ENCODE results near the gene RAB7A. TPM values are rescaled to one million over a fixed set of nuclear protein-coding genes. Genes with fewer than 3 reads are reported as not detected.
A peak's percentile ranks its signal among the peaks of the same experiment; 100 is the strongest.

Gene RAB7A
- total RNA-seq, 4 donors from 2014 or later = 70.7 to 109 (median 92.3) TPM

- TF ChIP-seq CTCF (IDR thresholded peaks at IDR 0.05) (no peak), POLR2A (IDR thresholded peaks at IDR 0.05) (no peak)
- H3K36me3 ChIP-seq = no peaks in the 10 kb centered on the region
- peaks cover 0 to 30% (median 18%) of the 10 kb centered on the region in 3 donors for H3K9me3 ChIP-seq
- DNase-seq = no peak
- intact Hi-C loops (cut with DNase I) = no loop called here
- H3K4me1 ChIP-seq = peaks cover 0 to 6% (median 0%) of the 10 kb centered on the region in 3 donors
- H3K4me3 ChIP-seq = no peak overlapping the region
- 38 to 69% methylated on average over 2 to 4 of the region's 4 CpGs for WGBS, 2 donors
- no peak overlapping the region for H3K27ac ChIP-seq
- H3K27me3 ChIP-seq = no peaks in the 10 kb centered on the region
Measured at GRCh38 chr3:128851601-128852000, 125.6 kb downstream of the RAB7A start.

GRCh38 chr3:128853826-128854225, 127.8 kb downstream of the RAB7A start:
- Histone ChIP-seq H3K9me3 (peaks cover 0 to 43% (median 27%) of the 10 kb centered on the region in 3 donors), H3K27ac (peak overlapping the region in 1 of 4 donors; percentile 23), H3K36me3 (no peaks in the 10 kb centered on the region), H3K4me1 (peaks cover 0 to 6% (median 0%) of the 10 kb centered on the region in 3 donors), H3K27me3 (no peaks in the 10 kb centered on the region), H3K4me3 (no peak overlapping the region)
- intact Hi-C loops (cut with DNase I) = no loop called here
- no peak for DNase-seq
- WGBS, 2 donors = no CpG with 5 or more reads among the region's 5 CpGs
- TF ChIP-seq CTCF (IDR thresholded peaks at IDR 0.05) (no peak), POLR2A (IDR thresholded peaks at IDR 0.05) (no peak)

- Histone ChIP-seq H3K9me3 (peaks cover 0 to 49% (median 34%) of the 10 kb centered on the region in 3 donors), H3K27ac (peak overlapping the region in 1 of 4 donors; percentile 23)
- no peak for DNase-seq
Measured at GRCh38 chr3:128854475-128854874, 128.5 kb downstream of the RAB7A start.

GRCh38 chr3:128855569-128855968, 129.6 kb downstream of the RAB7A start:
- 48 to 66% methylated on average over 3 to 4 of the region's 4 CpGs for WGBS, 2 donors
- TF ChIP-seq POLR2A (IDR thresholded peaks at IDR 0.05) = no peak
- TF ChIP-seq CTCF (IDR thresholded peaks at IDR 0.05) = no peak
- no peaks in the 10 kb centered on the region for H3K4me1 ChIP-seq
- intact Hi-C loops (cut with DNase I) = no loop called here
- no peak for DNase-seq
- H3K27me3 ChIP-seq = no peaks in the 10 kb centered on the region
- no peaks in the 10 kb centered on the region for H3K36me3 ChIP-seq
- H3K27ac ChIP-seq = no peak overlapping the region
- no peak overlapping the region for H3K4me3 ChIP-seq
- peaks cover 0 to 60% (median 45%) of the 10 kb centered on the region in 3 donors for H3K9me3 ChIP-seq

More at GRCh38 chr3:128854475-128854874, 128.5 kb downstream of the RAB7A start:
- H3K27me3 ChIP-seq = no peaks in the 10 kb centered on the region
- WGBS, 2 donors = 66 to 85% methylated on average over 3 of the region's 3 CpGs
- H3K4me3 ChIP-seq = no peak overlapping the region
- H3K36me3 ChIP-seq = no peaks in the 10 kb centered on the region
- peaks cover 0 to 6% (median 0%) of the 10 kb centered on the region in 3 donors for H3K4me1 ChIP-seq
- intact Hi-C loops (cut with DNase I) = no loop called here
- no peak for TF ChIP-seq CTCF (IDR thresholded peaks at IDR 0.05)

GRCh38 chr3:128858167-128858566, 132.2 kb downstream of the RAB7A start:
- Histone ChIP-seq H3K27me3 (no peaks in the 10 kb centered on the region), H3K36me3 (no peaks in the 10 kb centered on the region), H3K9me3 (peaks cover 0 to 67% (median 49%) of the 10 kb centered on the region in 3 donors), H3K27ac (no peak overlapping the region), H3K4me3 (no peak overlapping the region), H3K4me1 (no peaks in the 10 kb centered on the region)
- WGBS, 2 donors = 100% methylated on average over 1 of the region's 3 CpGs; no CpG with 5 or more reads in 1 of the 2 donors
- DNase-seq = no peak
- intact Hi-C loops (cut with DNase I) = no loop called here
- TF ChIP-seq POLR2A (IDR thresholded peaks at IDR 0.05) (no peak), CTCF (IDR thresholded peaks at IDR 0.05) (no peak)
